Suppressor macrophage (primary cell): ENCODE measurements around the gene COA3.
A peak's percentile ranks its signal among the peaks of the same experiment; 100 is the strongest.

ENCODE experiments used
- DNase-seq, 4 experiments: peaks; one replicate each; pipeline ENCODE4 v3.0.0-alpha.2; 2020 to 2022

COA3 gene

DNA sequence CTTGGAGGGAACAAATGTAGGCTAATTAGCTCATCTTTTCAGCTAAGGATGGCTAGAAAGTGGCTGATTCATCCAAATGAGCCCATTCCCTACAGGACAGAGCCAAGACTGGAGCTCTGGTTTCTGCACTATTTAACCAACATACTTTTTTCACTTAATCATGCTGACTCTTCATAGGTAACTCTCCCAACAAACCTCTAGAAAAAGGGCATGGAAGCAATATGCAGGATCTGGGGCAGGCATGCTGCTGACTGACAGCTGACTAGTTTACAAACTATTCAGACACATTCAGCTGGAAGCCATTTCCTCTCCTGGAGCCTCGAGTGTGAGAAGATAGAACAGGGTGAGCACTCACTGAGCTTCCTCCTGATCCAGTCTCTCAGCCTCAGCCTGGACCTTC lies 19.4 kb upstream of the COA3 start:
- no peak for DNase-seq

GRCh38 chr17:42814633-42815399 lies 16.3 kb upstream of the COA3 start:
- no peak for DNase-seq

- no peak for DNase-seq
Observed at GRCh38 chr17:42809250-42809649, 10.7 kb upstream of the COA3 start.

GRCh38 chr17:42806249-42806648 lies 7.7 kb upstream of the COA3 start:
- no peak for DNase-seq

- no peak for DNase-seq
Observed at GRCh38 chr17:42804918-42805367, 6.4 kb upstream of the COA3 start.

- DNase-seq, result no peak
Observed at GRCh38 chr17:42803074-42803883, 4.8 kb upstream of the COA3 start.

DNA sequence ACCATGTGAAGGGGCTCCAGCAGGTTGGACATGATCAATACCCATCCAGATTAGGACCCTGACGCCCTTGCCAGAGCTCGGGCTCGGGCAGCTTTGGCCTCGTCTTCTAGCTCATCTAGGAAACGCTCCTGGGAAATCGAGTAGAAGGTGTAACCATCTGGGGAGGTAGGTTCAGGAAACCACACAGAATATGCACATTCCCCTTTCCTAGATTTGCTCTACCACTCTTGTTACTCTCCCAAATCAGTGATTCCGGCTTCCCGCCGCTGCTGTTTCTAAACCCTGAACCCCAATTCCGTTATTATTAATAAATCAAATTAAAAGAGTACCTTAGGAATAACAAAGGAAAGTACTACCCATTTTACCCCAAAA lies 507 bp downstream of the COA3 start:
- DNase-seq, result no peak

DNA sequence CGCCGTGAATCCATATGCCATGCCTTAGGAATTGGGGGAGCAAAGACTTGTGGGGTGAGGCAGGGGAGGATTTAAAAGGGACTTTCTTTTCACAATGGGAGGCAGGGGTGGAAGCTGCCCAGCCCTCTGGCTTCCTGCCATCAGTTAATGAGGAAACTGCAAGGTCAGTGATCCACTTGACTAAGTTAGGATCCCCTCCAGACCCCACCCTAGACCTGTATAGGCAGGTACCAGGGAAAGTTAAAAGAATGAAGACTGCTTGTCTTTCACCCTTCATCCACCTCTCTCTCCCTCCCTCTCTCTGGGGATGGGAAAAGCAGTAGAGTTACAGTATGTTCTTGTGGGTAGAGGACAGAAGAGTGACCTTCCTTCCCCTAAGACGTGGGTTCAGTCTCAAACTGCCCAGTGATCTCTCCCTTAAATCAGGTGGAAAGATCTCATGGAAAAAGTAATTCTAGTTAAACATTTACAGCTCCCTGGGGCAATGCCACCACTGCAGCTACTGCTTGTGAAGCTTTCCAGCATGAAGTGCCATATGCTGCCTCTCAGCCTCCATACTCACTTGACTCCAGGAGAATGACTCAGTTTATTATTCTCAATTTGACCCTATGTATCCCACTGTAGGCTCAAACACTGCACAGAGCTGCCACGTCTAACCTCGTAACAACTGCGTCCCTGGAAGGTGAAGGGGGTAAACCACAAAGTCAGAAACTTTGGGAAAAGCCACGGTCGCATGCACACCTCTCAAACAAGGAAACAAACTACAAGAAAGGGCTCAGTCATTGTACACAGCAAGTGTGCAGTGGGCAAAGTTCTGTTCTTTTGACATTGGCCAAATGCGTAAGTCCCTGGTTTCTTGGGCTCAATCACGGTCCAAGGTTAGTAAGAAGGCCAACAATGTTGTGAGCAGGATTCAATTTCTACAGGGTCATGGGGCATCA lies 1.2 kb downstream of the COA3 start:
- DNase-seq, result no peak

GRCh38 chr17:42796066-42796758 lies 2.3 kb downstream of the COA3 start:
- DNase-seq, result no peak

DNA sequence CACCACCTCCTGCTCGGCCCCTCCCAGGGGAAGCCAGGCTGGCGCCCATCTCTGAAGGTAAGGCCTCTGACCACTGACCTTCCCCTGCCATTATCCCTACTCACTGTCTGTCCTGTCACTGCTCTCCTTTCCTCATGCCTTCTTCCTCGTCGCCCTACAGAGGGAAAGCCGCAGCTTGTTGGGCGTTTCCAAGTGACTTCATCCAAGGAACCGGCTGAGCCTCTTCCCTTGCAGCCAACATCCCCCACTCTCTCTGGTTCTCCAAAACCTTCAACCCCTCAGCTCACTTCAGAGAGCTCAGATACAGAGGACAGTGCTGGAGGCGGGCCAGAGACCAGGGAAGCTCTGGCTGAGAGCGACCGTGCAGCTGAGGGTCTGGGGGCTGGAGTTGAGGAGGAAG lies 3.0 kb downstream of the COA3 start:
- DNase-seq, result no peak

DNA sequence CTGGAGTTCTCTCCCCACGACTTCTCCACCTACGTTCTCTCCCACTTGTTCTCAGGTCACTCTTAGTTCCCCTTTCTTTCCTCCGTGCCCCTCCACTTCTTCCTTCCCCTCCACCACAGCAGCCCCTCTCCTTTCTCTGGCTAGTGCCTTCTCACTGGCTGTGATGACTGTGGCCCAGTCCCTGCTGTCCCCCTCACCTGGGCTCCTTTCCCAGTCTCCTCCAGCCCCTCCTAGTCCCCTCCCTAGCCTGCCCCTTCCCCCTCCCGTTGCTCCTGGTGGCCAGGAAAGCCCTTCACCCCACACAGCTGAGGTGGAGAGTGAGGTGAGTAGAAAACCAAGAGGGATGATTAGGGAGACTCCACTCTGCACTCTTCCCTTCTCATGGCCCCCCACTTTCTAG lies 3.4 kb downstream of the COA3 start:
- no peak for DNase-seq

DNA sequence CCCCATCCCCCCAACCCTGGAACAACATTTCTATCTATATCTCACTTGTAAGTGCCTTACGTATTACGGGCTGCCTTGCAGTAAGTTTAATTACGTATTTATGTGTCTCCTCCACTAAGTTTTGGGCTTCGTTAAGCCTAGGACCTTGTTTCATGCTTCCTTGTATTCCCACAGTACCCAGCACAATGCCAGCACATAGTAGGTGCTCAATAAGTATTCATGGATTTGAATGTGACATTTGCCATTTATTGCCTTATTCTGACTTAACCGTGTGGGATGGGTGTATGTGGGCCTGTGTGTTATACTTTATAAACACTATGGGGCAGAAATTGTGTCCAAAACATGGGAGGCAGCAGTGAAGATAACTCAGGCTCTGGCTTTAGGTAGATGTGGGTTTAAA lies 6.0 kb downstream of the COA3 start:
- no peak for DNase-seq

GRCh38 chr17:42791948-42792347 lies 6.6 kb downstream of the COA3 start:
- no peak for DNase-seq

- DNase-seq, result no peak
Observed at GRCh38 chr17:42787266-42787665, 11.2 kb downstream of the COA3 start.

DNA sequence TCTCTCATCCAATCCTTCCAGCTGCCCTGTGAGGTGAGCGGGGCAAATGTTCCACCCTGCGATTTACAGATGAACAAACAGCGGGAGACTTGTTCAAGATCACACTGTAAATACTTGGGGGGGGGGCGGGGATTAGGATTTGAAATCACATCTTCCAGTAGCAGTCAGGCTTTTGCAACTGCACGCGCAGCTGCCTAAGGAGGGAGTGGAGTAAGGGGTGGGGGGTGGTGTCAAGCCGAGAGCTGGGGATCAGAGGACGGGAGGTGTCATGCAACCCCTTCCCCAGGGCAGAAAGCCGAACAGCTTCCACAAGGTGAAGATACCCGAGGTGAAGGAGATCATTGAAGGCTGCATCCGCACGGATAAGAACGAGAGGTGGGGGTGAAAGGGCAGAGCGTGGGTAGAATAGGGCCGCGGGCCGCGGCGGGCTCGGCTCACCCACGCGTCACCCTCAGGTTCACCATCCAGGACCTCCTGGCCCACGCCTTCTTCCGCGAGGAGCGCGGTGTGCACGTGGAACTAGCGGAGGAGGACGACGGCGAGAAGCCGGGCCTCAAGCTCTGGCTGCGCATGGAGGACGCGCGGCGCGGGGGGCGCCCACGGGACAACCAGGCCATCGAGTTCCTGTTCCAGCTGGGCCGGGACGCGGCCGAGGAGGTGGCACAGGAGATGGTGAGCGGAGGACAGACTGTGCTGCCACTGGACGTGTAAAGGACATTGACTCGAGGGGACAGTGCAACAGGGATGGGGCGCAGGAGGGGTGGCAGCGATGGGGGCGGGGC lies 13.5 kb downstream of the COA3 start:
- peak; percentile 31 to 75 (median 46) for DNase-seq

GRCh38 chr17:42784409-42784808 lies 14.1 kb downstream of the COA3 start:
- peak; percentile 53 to 76 (median 59) for DNase-seq

GRCh38 chr17:42783791-42784138 lies 14.7 kb downstream of the COA3 start:
- no peak for DNase-seq

DNA sequence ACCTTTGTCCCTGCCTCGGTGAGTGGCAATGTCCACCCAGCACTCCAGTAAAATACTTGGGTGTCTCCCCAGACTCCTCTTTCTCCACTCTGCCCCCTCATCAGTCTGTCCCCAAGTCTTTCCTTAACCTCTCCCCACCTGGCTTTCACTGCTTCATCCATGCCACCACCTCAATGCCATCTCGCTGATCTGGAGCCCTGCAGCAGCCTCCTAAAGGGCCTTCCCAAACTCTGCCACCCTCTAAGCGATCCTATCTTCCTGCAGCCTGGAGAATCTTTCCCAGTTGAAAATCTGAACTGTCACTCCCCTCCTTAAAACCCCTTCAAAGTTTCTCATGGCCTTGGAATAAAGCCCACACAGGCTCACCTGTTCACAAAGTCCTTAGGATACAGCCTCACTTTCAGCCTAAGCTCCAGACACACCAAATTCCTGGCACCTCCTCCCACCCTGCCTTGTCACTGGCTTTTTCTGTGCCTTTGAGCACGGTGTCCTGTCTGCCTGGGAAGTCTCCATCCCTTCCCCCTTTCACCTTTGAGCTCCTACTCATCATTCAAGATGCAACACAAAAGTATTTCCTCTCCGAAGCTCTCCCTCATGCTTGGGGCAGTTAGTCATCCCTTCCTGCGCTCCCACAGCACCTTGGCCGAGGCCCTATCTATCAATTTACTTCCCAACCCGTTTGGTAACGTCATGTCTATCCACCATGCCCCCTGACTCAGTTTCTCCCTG lies 15.3 kb downstream of the COA3 start:
- DNase-seq, result peak in 1 of 4 experiments; percentile 13

- no peak for DNase-seq
Observed at GRCh38 chr17:42782166-42783061, 16.1 kb downstream of the COA3 start.
